Upper lobe of left lung (tissue), 4 donors: ENCODE data around the gene GPHB5.

ENCODE experiments used
- POLR2A ChIP-seq, 4 donors: fragments of 450-650 bp; IDR thresholded peaks; one replicate each; pipeline ENCODE4 v1.5.1; 2016 to 2017; ENCODE audit warnings: antibody characterized with exemption in 4 of 4, mild to moderate bottlenecking in 2 of 4
- TF ChIP-seq, protein P1 (sequence below), 6 experiments: fragments of 450-650 bp in 4 of 6; fragments of 200-600 bp in 2 of 6; sonication (generic) in 2 of 6; IDR thresholded peaks; one replicate each; pipeline ENCODE4 v1.5.1; 2016 to 2019; ENCODE audit warnings: antibody characterized with exemption in 6 of 6

DNA sequence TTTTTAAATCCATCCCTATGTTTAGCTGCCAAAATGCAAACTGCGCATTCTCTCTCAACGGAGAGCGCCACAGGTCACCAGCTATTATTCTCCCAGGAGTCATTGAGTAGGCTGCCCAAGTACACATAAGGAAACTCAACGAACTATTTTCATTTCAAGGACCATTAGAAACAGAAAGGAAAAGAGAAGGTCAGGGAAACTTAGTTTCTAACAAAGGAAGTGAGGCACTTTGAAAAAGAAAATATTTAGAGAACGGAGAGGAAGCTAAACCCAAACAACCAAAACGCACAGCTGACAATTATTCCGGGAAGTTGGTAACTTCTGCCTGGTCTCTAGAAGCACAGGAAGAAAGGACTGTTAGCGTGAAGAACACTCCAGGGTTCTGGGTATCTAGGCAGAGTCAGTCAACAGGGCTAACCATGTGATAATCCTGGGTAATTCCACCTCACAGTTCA is 23.5 kb downstream of the GPHB5 start:
- no peak for TF ChIP-seq POLR2A (IDR thresholded peaks at IDR 0.05)
- TF ChIP-seq, protein P1, sequence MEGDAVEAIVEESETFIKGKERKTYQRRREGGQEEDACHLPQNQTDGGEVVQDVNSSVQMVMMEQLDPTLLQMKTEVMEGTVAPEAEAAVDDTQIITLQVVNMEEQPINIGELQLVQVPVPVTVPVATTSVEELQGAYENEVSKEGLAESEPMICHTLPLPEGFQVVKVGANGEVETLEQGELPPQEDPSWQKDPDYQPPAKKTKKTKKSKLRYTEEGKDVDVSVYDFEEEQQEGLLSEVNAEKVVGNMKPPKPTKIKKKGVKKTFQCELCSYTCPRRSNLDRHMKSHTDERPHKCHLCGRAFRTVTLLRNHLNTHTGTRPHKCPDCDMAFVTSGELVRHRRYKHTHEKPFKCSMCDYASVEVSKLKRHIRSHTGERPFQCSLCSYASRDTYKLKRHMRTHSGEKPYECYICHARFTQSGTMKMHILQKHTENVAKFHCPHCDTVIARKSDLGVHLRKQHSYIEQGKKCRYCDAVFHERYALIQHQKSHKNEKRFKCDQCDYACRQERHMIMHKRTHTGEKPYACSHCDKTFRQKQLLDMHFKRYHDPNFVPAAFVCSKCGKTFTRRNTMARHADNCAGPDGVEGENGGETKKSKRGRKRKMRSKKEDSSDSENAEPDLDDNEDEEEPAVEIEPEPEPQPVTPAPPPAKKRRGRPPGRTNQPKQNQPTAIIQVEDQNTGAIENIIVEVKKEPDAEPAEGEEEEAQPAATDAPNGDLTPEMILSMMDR (IDR thresholded peaks at IDR 0.05) = no peak
